HepG2 (cell line): Measurements from ENCODE around the gene NRL. TPM values are rescaled to one million over a fixed set of nuclear protein-coding genes. Genes with fewer than 3 reads are reported as not detected.
A peak's percentile ranks its signal among the peaks of the same experiment; 100 is the strongest.

Experiments used
- ASH2L ChIP-seq: fragments of 300-600, 200-600 bp; sonication (generic); IDR thresholded peaks from 2 replicates; pipeline ENCODE4 v1.7.0; 2017; ENCODE audit warnings: low read depth, mild to moderate bottlenecking, moderate library complexity, mixed read lengths, low read length; ENCODE audit not compliant: insufficient read length
- CBFB ChIP-seq: sonication (generic); formaldehyde crosslinking; IDR thresholded peaks from 2 replicates; pipeline ENCODE4 v1.4.0; 2020; ENCODE audit warnings: missing genetic modification reagents
- EHMT2 ChIP-seq: fragments of 200-600 bp; sonication (generic); IDR thresholded peaks from 2 replicates; pipeline ENCODE4 v1.7.0; 2017; ENCODE audit warnings: antibody characterized with exemption, low read depth, low read length, borderline replicate concordance
- ERF ChIP-seq: IDR thresholded peaks from 2 replicates; pipeline ENCODE4 v1.6.1; 2018; ENCODE audit warnings: missing biosample characterization, missing genetic modification reagents
- GTF2F1 ChIP-seq: fragments of 150-350 bp; IDR thresholded peaks from 2 replicates; pipeline ENCODE4 v1.6.1; 2014; ENCODE audit warnings: low read length
- IKZF1 ChIP-seq: fragments of 450-650 bp; IDR thresholded peaks from 2 replicates; pipeline ENCODE4 v1.7.1; 2016
- KIAA2018 ChIP-seq: sonication (generic); formaldehyde crosslinking; IDR thresholded peaks from 2 replicates; pipeline ENCODE4 v1.5.0; 2020; ENCODE audit warnings: mild to moderate bottlenecking, missing genetic modification reagents, borderline replicate concordance
- KLF6 ChIP-seq: IDR thresholded peaks from 2 replicates; pipeline ENCODE4 v1.8.0; 2016; ENCODE audit warnings: missing biosample characterization, missing genetic modification reagents
- MAF1 ChIP-seq: sonication (generic); formaldehyde crosslinking; IDR thresholded peaks from 2 replicates; pipeline ENCODE4 v1.5.0; 2020; ENCODE audit warnings: missing genetic modification reagents, borderline replicate concordance
- NCOR1 ChIP-seq: fragments of 200-600 bp; sonication (generic); IDR thresholded peaks from 2 replicates; pipeline ENCODE4 v1.7.0; 2017; ENCODE audit warnings: antibody characterized with exemption, low read length, borderline replicate concordance
- PITX1 ChIP-seq: sonication (generic); formaldehyde crosslinking; IDR thresholded peaks from 2 replicates; pipeline ENCODE4 v1.5.1; 2020; ENCODE audit warnings: mild to moderate bottlenecking, missing genetic modification reagents
- PLRG1 ChIP-seq: fragments of 450-650 bp; conservative IDR thresholded peaks from 2 replicates; pipeline ENCODE4 v1.6.1; 2016
- PRMT3 ChIP-seq: sonication (generic); formaldehyde crosslinking; IDR thresholded peaks from 2 replicates; pipeline ENCODE4 v1.8.1; 2022; ENCODE audit warnings: low read depth, mild to moderate bottlenecking, moderate library complexity, missing genetic modification reagents, borderline replicate concordance
- STAT5B ChIP-seq: sonication (generic); formaldehyde crosslinking; IDR thresholded peaks from 2 replicates; pipeline ENCODE4 v1.4.0; 2020; ENCODE audit warnings: missing genetic modification reagents
- TCF7 ChIP-seq: sonication (generic); IDR thresholded peaks from 2 replicates; pipeline ENCODE4 v1.6.1; 2016; ENCODE audit warnings: antibody characterized with exemption, low read depth
- ZNF138 ChIP-seq: sonication (generic); formaldehyde crosslinking; IDR thresholded peaks from 2 replicates; pipeline ENCODE4 v1.5.0; 2020; ENCODE audit warnings: mild to moderate bottlenecking, low read depth, missing genetic modification reagents
- ZNF83 ChIP-seq: sonication (generic); formaldehyde crosslinking; IDR thresholded peaks from 2 replicates; pipeline ENCODE4 v1.4.0; 2020; ENCODE audit warnings: missing genetic modification reagents, mild to moderate bottlenecking, borderline replicate concordance
- polyA plus RNA-seq, 8 experiments: library from polyadenylated mRNA; depleted of rRNA in 3 of 8; stranded (reverse) in 7 of 8; unstranded in 1 of 8; fragments of >200 nt; fragmentation: Illumina TruSeq in 4 of 8; extraction: Trizol in 4 of 8; gene quantifications; 2 replicates each; pipeline versions ENCODE4 v1.2.1 to v1.2.3, GENCODE V29; 2011 to 2016; ENCODE audit warnings: low read depth in 4 of 8, missing spikeins in 1 of 8, mixed read lengths in 1 of 8; ENCODE audit not compliant: insufficient read depth in 1 of 8
- total RNA-seq, 5 experiments: library from RNA; depleted of rRNA; stranded (reverse); fragments of >200 nt; fragmentation: Illumina TruSeq; extraction: Trizol; gene quantifications; 2 replicates each; pipeline ENCODE4 v1.2.3, GENCODE V29; 2016; ENCODE audit warnings: low read depth in 1 of 5
- TF ChIP-seq, protein P1 (sequence below): sonication (generic); formaldehyde crosslinking; IDR thresholded peaks from 2 replicates; pipeline ENCODE4 v1.5.0; 2020; ENCODE audit warnings: mild to moderate bottlenecking, missing genetic modification reagents
- TF ChIP-seq, protein P2 (sequence below): sonication (generic); formaldehyde crosslinking; IDR thresholded peaks from 2 replicates; pipeline ENCODE4 v1.4.0; 2020; ENCODE audit warnings: missing genetic modification reagents, borderline replicate concordance

The NRL gene
- total and polyA plus RNA-seq, 2 of the 13 experiments (the other 11 are each of a cell fraction or from before 2014, with no cell fraction given): 2.5 to 4.7 TPM

DNA sequence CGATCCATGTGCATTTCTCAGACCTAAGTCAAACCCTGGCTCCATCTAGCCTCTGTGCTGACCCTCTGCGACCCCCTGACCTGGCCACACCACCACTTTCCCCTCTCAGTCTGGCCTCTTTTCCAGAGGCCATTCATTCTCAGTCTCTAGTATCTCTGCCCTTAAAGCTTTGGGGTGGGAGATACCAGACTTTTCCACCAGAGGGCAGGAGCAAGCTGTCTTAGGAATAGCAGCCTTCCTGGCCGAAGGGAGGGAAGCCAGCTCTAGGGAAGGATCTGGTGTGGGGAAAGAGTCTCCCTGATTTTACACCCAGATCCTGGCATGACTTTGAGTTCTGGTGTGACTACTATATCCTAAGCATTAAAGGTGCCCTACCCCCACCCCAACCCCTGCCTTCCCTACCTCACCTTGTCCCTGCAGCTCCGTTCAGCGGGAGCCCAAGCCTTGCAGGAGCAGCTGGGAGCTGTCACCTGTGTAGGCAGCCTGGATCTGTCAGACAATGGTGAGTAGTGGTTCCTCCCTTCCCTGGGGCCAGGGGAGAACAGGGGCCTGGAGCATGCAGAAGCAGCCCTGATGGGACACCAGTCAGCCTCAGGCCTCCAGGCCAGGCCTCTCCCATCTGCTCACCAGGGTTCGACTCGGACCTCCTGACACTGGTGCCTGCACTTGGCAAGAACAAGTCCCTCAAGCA is 56.3 kb downstream of the NRL start (continued):
- TF ChIP-seq, protein P1, sequence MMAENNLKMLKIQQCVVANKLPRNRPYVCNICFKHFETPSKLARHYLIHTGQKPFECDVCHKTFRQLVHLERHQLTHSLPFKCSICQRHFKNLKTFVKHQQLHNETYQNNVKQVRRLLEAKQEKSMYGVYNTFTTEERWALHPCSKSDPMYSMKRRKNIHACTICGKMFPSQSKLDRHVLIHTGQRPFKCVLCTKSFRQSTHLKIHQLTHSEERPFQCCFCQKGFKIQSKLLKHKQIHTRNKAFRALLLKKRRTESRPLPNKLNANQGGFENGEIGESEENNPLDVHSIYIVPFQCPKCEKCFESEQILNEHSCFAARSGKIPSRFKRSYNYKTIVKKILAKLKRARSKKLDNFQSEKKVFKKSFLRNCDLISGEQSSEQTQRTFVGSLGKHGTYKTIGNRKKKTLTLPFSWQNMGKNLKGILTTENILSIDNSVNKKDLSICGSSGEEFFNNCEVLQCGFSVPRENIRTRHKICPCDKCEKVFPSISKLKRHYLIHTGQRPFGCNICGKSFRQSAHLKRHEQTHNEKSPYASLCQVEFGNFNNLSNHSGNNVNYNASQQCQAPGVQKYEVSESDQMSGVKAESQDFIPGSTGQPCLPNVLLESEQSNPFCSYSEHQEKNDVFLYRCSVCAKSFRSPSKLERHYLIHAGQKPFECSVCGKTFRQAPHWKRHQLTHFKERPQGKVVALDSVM (CRISPR knock-in tag): peak; percentile 82; the same call in 1 of the 2 replicates
- TF ChIP-seq ASH2L: no peak
- no peak for TF ChIP-seq TCF7
- no peak for TF ChIP-seq KIAA2018 (CRISPR knock-in tag)
- TF ChIP-seq PITX1 (CRISPR knock-in tag): peak; percentile 59; the same call in 1 of the 2 replicates
- TF ChIP-seq, protein P2, sequence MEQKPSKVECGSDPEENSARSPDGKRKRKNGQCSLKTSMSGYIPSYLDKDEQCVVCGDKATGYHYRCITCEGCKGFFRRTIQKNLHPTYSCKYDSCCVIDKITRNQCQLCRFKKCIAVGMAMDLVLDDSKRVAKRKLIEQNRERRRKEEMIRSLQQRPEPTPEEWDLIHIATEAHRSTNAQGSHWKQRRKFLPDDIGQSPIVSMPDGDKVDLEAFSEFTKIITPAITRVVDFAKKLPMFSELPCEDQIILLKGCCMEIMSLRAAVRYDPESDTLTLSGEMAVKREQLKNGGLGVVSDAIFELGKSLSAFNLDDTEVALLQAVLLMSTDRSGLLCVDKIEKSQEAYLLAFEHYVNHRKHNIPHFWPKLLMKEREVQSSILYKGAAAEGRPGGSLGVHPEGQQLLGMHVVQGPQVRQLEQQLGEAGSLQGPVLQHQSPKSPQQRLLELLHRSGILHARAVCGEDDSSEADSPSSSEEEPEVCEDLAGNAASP (CRISPR knock-in tag): peak; percentile 82
- TF ChIP-seq STAT5B (CRISPR knock-in tag): 0 out of 2 replicates have a peak, but pooled peaks have one; percentile 93
- peak; percentile 89 for TF ChIP-seq ERF (CRISPR knock-in tag)
- TF ChIP-seq MAF1: no peak
- TF ChIP-seq GTF2F1: peak; percentile 26; the same call in 1 of the 2 replicates
- no peak for TF ChIP-seq PRMT3 (CRISPR knock-in tag)
- TF ChIP-seq PLRG1: no peak
- no peak for TF ChIP-seq EHMT2
- no peak for TF ChIP-seq IKZF1
- TF ChIP-seq CBFB: peak; percentile 22; the same call in 1 of the 2 replicates
- no peak for TF ChIP-seq ZNF138 (CRISPR knock-in tag)
- no peak for TF ChIP-seq NCOR1
- peak; percentile 46; the same call in 1 of the 2 replicates for TF ChIP-seq ZNF83 (CRISPR knock-in tag)
- 0 out of 2 replicates have a peak, but pooled peaks have one; percentile 50 for TF ChIP-seq KLF6 (CRISPR knock-in tag)
